D341Med (cell line): ENCODE results near the gene NOX4.
"Not testable (repeated sequence)": the region's sequence is repeated elsewhere in the genome, so short reads cannot be mapped to it uniquely, and the experiment has no call there.

Experiments
- DNase-seq: peaks from one replicate; pipeline ENCODE4 v3.0.0; 2012; ENCODE audit warnings: low spot score

The NOX4 gene

DNA sequence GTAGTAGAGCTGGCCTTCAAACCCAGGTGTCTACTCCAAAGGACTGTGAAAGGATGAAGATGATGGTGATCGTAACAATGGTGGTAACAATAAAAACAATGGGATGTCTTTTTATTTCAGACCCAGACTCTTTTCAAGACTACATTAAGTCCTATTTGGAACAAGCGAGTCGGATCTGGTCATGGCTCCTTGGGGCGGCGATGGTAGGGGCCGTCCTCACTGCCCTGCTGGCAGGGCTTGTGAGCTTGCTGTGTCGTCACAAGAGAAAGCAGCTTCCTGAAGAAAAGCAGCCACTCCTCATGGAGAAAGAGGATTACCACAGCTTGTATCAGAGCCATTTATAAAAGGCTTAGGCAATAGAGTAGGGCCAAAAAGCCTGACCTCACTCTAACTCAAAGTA, 196.2 kb downstream of the NOX4 start:
- not testable (repeated sequence) for DNase-seq

DNA sequence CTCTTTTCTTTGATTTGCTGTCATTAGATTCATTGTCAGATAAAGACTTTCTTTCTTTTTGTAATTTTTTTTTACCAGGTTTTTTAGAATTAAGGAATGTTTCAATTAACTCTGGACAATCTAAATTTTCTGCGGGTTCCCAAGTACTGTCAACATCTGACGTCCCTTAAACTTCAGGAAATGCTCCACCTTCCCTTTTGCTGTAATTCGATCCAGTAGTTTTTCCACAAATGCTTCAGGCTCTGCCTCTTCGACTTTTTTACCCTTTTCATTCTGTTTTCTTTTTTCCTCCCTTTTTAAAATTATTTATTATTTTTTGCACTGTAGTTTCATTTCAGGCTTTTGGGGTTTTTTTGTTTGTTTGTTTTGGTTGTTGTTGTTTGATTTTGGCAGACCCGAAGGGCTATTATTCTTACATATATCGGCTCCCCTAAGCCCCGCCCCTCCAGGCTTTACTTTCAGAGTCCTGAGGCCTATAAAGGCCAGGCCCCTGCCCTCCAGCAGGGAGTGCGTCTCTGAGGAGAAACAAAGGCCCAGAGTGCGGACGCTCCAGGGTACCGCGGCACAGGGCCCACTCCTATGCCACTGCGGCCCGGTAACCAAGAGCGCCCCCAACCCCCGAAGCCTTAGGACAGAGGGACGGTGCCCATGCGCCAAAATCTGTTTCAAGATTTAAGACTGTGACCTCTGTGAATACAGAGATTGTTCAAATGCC, 197.1 kb downstream of the NOX4 start:
- DNase-seq: peak; percentile 1

DNA sequence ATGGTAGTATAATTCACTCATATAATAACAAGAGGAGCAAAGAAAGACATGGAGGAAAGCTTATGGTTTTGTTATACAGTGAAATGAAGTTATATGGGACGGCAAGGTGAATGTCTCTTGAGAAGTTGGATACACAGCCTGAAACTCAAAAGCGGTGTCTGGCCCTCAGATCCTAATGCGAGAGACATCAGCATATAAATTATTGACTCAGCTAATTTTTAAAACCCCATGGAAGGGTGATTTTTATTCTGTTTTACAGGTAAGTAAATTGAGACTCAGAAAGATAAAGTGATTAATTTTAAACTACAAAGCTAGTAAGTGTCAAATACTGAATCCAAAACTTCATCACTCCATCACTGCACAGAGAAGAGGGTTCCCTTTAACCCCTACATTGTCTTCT, 203.2 kb downstream of the NOX4 start:
- DNase-seq: not testable (repeated sequence)

DNA sequence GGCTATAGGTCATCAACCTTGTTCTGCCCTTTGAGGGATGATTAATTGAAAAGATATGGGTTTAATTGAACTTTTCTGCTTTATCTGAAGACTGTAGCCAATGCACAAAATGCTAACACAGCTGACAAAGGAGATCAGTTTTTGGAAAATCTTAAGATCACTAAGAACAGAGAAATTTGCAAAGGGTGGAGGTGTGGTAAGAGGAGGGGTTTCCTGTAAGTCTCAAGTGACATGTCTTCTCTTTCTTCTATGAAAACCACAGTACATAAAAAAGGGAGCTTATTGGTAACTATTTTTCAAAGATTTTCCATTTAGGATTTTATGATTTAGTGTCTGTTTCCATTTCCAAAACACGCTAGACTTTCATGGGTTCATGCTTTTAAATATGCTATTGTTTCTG, 204.6 kb downstream of the NOX4 start:
- not testable (repeated sequence) for DNase-seq

DNA sequence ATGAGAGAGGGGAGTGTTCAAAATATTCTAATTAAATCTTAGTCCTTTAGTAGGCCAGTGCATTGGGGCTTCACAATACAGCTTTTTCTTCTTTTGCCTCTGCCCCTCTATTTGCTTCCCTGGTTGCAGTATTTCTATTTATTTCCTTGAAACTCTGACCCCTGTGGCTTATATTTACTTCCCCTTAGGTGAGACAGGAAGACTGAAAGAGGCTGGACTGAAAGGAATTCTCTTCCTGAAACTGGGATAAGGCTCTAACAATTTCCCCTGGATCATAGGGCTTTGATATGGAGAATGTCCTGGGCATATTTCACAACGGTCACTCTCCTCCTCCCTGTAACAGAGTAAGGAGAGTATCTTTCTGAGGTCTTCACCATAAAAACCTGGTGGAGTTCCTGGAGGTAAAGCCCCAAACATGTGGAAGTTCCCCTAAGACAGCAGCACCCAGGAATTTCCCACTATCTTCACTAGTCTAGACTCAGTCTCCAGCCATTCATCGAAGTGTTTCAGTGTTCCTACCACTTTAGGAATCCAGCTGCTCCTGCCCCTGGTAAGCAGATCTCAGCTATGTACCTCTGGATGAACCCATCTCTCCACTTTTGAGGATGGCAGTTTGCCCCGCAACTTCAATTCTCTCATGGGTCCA, 210.0 kb downstream of the NOX4 start:
- not testable (repeated sequence) for DNase-seq

DNA sequence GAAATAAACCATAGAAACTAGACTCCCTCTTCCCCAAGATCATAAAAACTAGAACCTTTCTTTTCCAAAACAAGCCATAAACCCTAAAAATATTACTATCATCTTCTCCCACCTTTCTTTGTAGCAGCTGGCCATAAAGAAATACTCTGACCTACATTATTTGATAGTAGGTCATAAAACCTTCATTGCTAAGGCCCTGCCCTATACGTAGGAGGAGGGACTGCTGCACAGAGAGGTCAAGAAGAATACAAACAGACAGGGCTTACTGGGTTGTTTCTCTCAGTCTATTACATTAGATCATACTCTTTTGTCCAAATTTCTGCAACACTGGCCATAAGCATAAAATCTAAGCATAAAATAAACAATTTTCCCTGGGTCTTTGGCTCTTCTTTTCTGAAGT, 212.0 kb downstream of the NOX4 start:
- no peak for DNase-seq

DNA sequence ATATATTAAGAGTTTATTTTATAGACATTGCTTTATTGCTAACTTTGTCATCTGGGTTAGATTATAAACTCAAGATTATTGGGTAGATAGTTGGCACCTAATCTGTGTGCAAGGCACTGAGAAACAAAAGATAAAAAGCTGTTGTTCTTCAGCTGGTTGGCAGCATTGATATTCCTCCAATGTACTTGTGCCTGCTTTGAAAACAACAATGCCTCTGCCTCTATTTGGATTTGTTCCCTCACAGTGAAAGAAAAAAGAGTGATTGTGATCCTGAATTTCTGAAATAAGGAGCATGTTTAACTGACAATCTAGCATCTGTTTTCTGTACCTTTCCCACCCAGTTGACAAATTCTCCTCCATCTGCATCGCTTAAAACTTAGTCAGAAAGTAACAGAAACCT, 215.2 kb downstream of the NOX4 start:
- no peak for DNase-seq
